Naive thymus-derived CD4-positive, alpha-beta T cell (primary cell): Measurements from ENCODE around the gene ZDHHC18. TPM values are rescaled to one million over a fixed set of nuclear protein-coding genes. Genes with fewer than 3 reads are reported as not detected.

Experiments
- ATAC-seq: fragments of 150-1000 bp; cut with Tn5 transposase; 2 replicates; pipeline ENCODE4 v1.10.0; 2021; ENCODE audit warnings: mild to moderate bottlenecking, moderate library complexity
- CTCF ChIA-PET: fragments of 350-600 bp; sonication (Branson Sonifier 250); formaldehyde crosslinking; loops from one replicate; lab custom pipeline; 2021; ENCODE audit warnings: antibody characterized with exemption; lab: Charles Lee
- POLR2A ChIA-PET: fragments of 350-600 bp; sonication (Branson Sonifier 250); formaldehyde crosslinking; loops from one replicate; lab custom pipeline; 2021; ENCODE audit warnings: antibody characterized with exemption, inconsistent platforms; lab: Charles Lee
- DNase-seq, 9 donors: peaks; one replicate each; pipeline versions ENCODE4 v3.0.0 to v3.0.0-alpha.2; 2020 to 2022; ENCODE audit warnings: mixed read lengths in 1 of 9
- H3K27ac ChIP-seq: one replicate; pipeline ENCODE4 v1.7.0; 2013; ENCODE audit warnings: mild to moderate bottlenecking, low read depth, low read length, moderate library complexity
- H3K27me3 ChIP-seq, 2 donors: one replicate each; pipeline ENCODE4 v1.7.0; 2013; ENCODE audit warnings: low read length in 2 of 2, mild to moderate bottlenecking in 2 of 2, moderate library complexity in 2 of 2; ENCODE audit not compliant: control insufficient read depth in 2 of 2, insufficient read depth in 2 of 2
- H3K36me3 ChIP-seq, 3 experiments: 1 replicate in 2 of 3; 2 replicates in 1 of 3; pipeline ENCODE4 v1.7.0; 2013; ENCODE audit warnings: low read length in 3 of 3, mild to moderate bottlenecking in 3 of 3, moderate library complexity in 1 of 3; ENCODE audit not compliant: insufficient read depth in 3 of 3, control insufficient read depth in 2 of 3
- H3K4me1 ChIP-seq, 2 donors: one replicate each; pipeline ENCODE4 v1.7.0; 2013; ENCODE audit warnings: low read length in 2 of 2, mild to moderate bottlenecking in 2 of 2, moderate library complexity in 1 of 2; ENCODE audit not compliant: control insufficient read depth in 2 of 2, insufficient read depth in 2 of 2
- H3K4me3 ChIP-seq: 2 replicates; pipeline ENCODE4 v1.7.0; 2013; ENCODE audit warnings: mild to moderate bottlenecking, low read length
- H3K9me3 ChIP-seq, 3 experiments: 1 replicate in 2 of 3; 2 replicates in 1 of 3; pipeline ENCODE4 v1.7.0; 2013; ENCODE audit warnings: low read length in 3 of 3; ENCODE audit not compliant: control insufficient read depth in 2 of 3
- H3K27ac Mint-ChIP-seq, 9 donors: one replicate each; pipeline ENCODE4 v1.8.0; 2020 to 2022; ENCODE audit warnings: mixed read lengths in 9 of 9, mild to moderate bottlenecking in 8 of 9, moderate library complexity in 5 of 9, inconsistent platforms in 2 of 9
- H3K27me3 Mint-ChIP-seq, 5 donors: one replicate each; pipeline ENCODE4 v1.8.0; 2021 to 2022; ENCODE audit warnings: mixed read lengths in 5 of 5, mild to moderate bottlenecking in 1 of 5
- H3K36me3 Mint-ChIP-seq, 5 donors: one replicate each; pipeline ENCODE4 v1.8.0; 2020 to 2022; ENCODE audit warnings: mixed read lengths in 5 of 5, mild to moderate bottlenecking in 3 of 5, inconsistent platforms in 1 of 5
- H3K4me1 Mint-ChIP-seq, 7 donors: one replicate each; pipeline ENCODE4 v1.8.0; 2020 to 2022; ENCODE audit warnings: mixed read lengths in 7 of 7, mild to moderate bottlenecking in 3 of 7, inconsistent platforms in 1 of 7
- H3K4me3 Mint-ChIP-seq, 10 donors: one replicate each; pipeline ENCODE4 v1.8.0; 2020 to 2022; ENCODE audit warnings: mild to moderate bottlenecking in 10 of 10, mixed read lengths in 10 of 10, moderate library complexity in 6 of 10, inconsistent platforms in 2 of 10
- H3K9me3 Mint-ChIP-seq, 11 donors: one replicate each; pipeline ENCODE4 v1.8.0; 2020 to 2022; ENCODE audit warnings: mixed read lengths in 11 of 11, mild to moderate bottlenecking in 4 of 11, inconsistent platforms in 1 of 11, moderate library complexity in 1 of 11
- intact Hi-C, 2 donors: fragments of 100-400 bp; cut with micrococcal nuclease; formaldehyde crosslinking; loops; one replicate each; pipeline ENCODE4 v1.15.1; 2023
- polyA plus RNA-seq, 2 donors: library from polyadenylated mRNA; unstranded; fragments of 300-500 nt; fragmentation: Illumina TruSeq; gene quantifications; one replicate each; pipeline ENCODE4 v1.2.3, GENCODE V29; 2021
- total RNA-seq, 6 experiments: library from RNA in 5 of 6; stranded (reverse) in 5 of 6; gene quantifications; 1 replicate in 5 of 6; 2 replicates in 1 of 6; pipeline ENCODE4 v1.2.3 and lab custom pipeline; 2021 to 2026

The ZDHHC18 gene
- total and polyA plus RNA-seq, 7 experiments from 2014 or later: 3.1 to 72.4 (median 38.8) TPM

- no peak for DNase-seq
- Histone ChIP-seq H3K4me3 (no peak overlapping the region), H3K27me3 (no peaks in the 10 kb centered on the region), H3K4me1 (no peaks in the 10 kb centered on the region), H3K9me3 (no peaks in the 10 kb centered on the region), H3K27ac (no peak overlapping the region), H3K36me3 (peaks cover 5 to 62% (median 23%) of the 10 kb centered on the region in 3 experiments)
- ATAC-seq: no peak
- Mint-ChIP-seq H3K27me3 (no peaks in the 10 kb centered on the region), H3K27ac (peak overlapping the region in 1 of 9 donors; percentile 47), H3K36me3 (peaks cover 6 to 22% (median 13%) of the 10 kb centered on the region in 5 donors), H3K4me1 (peaks cover 0 to 14% (median under 1%) of the 10 kb centered on the region in 7 donors), H3K9me3 (no peaks in the 10 kb centered on the region), H3K4me3 (no peak overlapping the region)
- POLR2A ChIA-PET: interaction anchor here (0.9 to 3.8 kb wide), 2 partner anchors 8 to 43 kb away, joined by 3 to 14 read pairs; partner anchors contain the start of gene GPATCH3
- CTCF ChIA-PET: interaction anchor here (0.6 to 1.8 kb wide), 7 partner anchors 12 to 119 kb away, joined by 3 to 7 read pairs (median 3); no protein-coding TSS in a partner anchor
- intact Hi-C loops: no loop called here
These were observed 30.3 kb downstream of the ZDHHC18 start for GRCh38 chr1:26856604-26857469.

GRCh38 chr1:26857473-26858060 is 31.1 kb downstream of the ZDHHC18 start:
- H3K27ac Mint-ChIP-seq: no peak overlapping the region
- H3K9me3 ChIP-seq: no peaks in the 10 kb centered on the region

GRCh38 chr1:26858160-26858559 is 31.7 kb downstream of the ZDHHC18 start:
- Mint-ChIP-seq H3K27me3 (no peaks in the 10 kb centered on the region), H3K4me3 (no peak overlapping the region), H3K4me1 (peaks cover 2 to 18% (median 10%) of the 10 kb centered on the region in 7 donors), H3K36me3 (peaks cover 0 to 10% (median 4%) of the 10 kb centered on the region in 5 donors), H3K27ac (peak overlapping the region in 1 of 9 donors; percentile 49), H3K9me3 (no peaks in the 10 kb centered on the region)
- peaks cover 0 to 5% of the 10 kb centered on the region in 2 donors for H3K4me1 ChIP-seq
- ChIA-PET POLR2A (interaction anchor here (1.7 kb wide), 1 partner anchor 19 kb away, joined by 3 read pairs; no protein-coding TSS in a partner anchor), CTCF (interaction anchor here (0.7 to 1.8 kb wide), 4 partner anchors 18 to 1233 kb away, joined by 3 to 5 read pairs (median 4); no protein-coding TSS in a partner anchor)
- H3K4me3 ChIP-seq: no peak overlapping the region
- DNase-seq (no peak), ATAC-seq (no peak)
- H3K27me3 ChIP-seq: no peaks in the 10 kb centered on the region
- intact Hi-C loops: no loop called here
- H3K27ac ChIP-seq: no peak overlapping the region
- peaks cover 0 to 49% (median 15%) of the 10 kb centered on the region in 3 experiments for H3K36me3 ChIP-seq
- no peaks in the 10 kb centered on the region for H3K9me3 ChIP-seq

More at GRCh38 chr1:26857473-26858060, 31.1 kb downstream of the ZDHHC18 start:
- H3K27ac ChIP-seq: no peak overlapping the region
- ATAC-seq (no peak), DNase-seq (no peak)
- intact Hi-C loops: no loop called here
- Mint-ChIP-seq H3K9me3 (no peaks in the 10 kb centered on the region), H3K4me1 (peaks cover 0 to 18% (median 5%) of the 10 kb centered on the region in 7 donors), H3K4me3 (no peak overlapping the region), H3K27me3 (no peaks in the 10 kb centered on the region), H3K36me3 (peaks cover 4 to 15% (median 7%) of the 10 kb centered on the region in 5 donors)
- no peak overlapping the region for H3K4me3 ChIP-seq
- H3K27me3 ChIP-seq: no peaks in the 10 kb centered on the region
- CTCF ChIA-PET: interaction anchor here (0.6 to 1.8 kb wide), 3 partner anchors 21 to 118 kb away, joined by 3 to 5 read pairs (median 4); no protein-coding TSS in a partner anchor
- H3K4me1 ChIP-seq: peaks cover 0 to 2% of the 10 kb centered on the region in 2 donors
- POLR2A ChIA-PET: no interaction called here
- peaks cover under 1 to 55% (median 21%) of the 10 kb centered on the region in 3 experiments for H3K36me3 ChIP-seq

- DNase-seq (no peak), ATAC-seq (no peak)
- Mint-ChIP-seq H3K27me3 (no peaks in the 10 kb centered on the region), H3K9me3 (no peaks in the 10 kb centered on the region), H3K36me3 (peaks cover 0 to 10% (median 4%) of the 10 kb centered on the region in 5 donors), H3K4me3 (no peak overlapping the region), H3K4me1 (peaks cover 4 to 23% (median 18%) of the 10 kb centered on the region in 7 donors), H3K27ac (no peak overlapping the region)
- no peaks in the 10 kb centered on the region for H3K27me3 ChIP-seq
- H3K9me3 ChIP-seq: no peaks in the 10 kb centered on the region
- intact Hi-C loops: no loop called here
- H3K36me3 ChIP-seq: peaks cover 0 to 40% (median 6%) of the 10 kb centered on the region in 3 experiments
- H3K4me3 ChIP-seq: no peak overlapping the region
- H3K27ac ChIP-seq: no peak overlapping the region
- ChIA-PET CTCF (interaction anchor here (0.7 to 1.8 kb wide), 4 partner anchors 18 to 1232 kb away, joined by 3 to 5 read pairs (median 4); no protein-coding TSS in a partner anchor), POLR2A (interaction anchor here (0.6 to 1.7 kb wide), 4 partner anchors 13 to 107 kb away, joined by 3 to 5 read pairs (median 3); no protein-coding TSS in a partner anchor)
- H3K4me1 ChIP-seq: peaks cover 5 to 6% of the 10 kb centered on the region in 2 donors
These were observed 32.6 kb downstream of the ZDHHC18 start for GRCh38 chr1:26858891-26859640.

GRCh38 chr1:26861286-26861701 is 34.8 kb downstream of the ZDHHC18 start:
- no peaks in the 10 kb centered on the region for H3K9me3 ChIP-seq
- H3K36me3 ChIP-seq: peaks cover 0 to 23% (median 0%) of the 10 kb centered on the region in 3 experiments
- Mint-ChIP-seq H3K36me3 (peaks cover 0 to 4% (median 0%) of the 10 kb centered on the region in 5 donors), H3K27me3 (no peaks in the 10 kb centered on the region), H3K4me1 (peaks cover 10 to 31% (median 24%) of the 10 kb centered on the region in 7 donors), H3K27ac (no peak overlapping the region), H3K4me3 (no peak overlapping the region), H3K9me3 (no peaks in the 10 kb centered on the region)
- ATAC-seq (no peak), DNase-seq (no peak)
- intact Hi-C loops: loop anchor here in 1 of 2 donors (5.0 kb wide), 1 partner anchor 164 kb away; the partner anchor contains the start of gene ARID1A
- CTCF ChIA-PET: interaction anchor here (1.3 kb wide), 1 partner anchor 40 kb away, joined by 3 read pairs; no protein-coding TSS in a partner anchor
- POLR2A ChIA-PET: no interaction called here
- no peak overlapping the region for H3K27ac ChIP-seq
- no peaks in the 10 kb centered on the region for H3K27me3 ChIP-seq
- H3K4me3 ChIP-seq: no peak overlapping the region
- peaks cover 5 to 10% of the 10 kb centered on the region in 2 donors for H3K4me1 ChIP-seq
